HG03442 (cell line): ENCODE results near the gene IRF4.

Experiments
- ATAC-seq: cut with Tn5 transposase; IDR thresholded peaks from one replicate; pipeline ENCODE4 v1.9.1; 2021; ENCODE audit warnings: mild to moderate bottlenecking, moderate library complexity; ENCODE audit not compliant: unreplicated experiment

Gene IRF4

GRCh38 chr6:436308-437036 is 44.9 kb downstream of the IRF4 start:
- no peak for ATAC-seq

DNA sequence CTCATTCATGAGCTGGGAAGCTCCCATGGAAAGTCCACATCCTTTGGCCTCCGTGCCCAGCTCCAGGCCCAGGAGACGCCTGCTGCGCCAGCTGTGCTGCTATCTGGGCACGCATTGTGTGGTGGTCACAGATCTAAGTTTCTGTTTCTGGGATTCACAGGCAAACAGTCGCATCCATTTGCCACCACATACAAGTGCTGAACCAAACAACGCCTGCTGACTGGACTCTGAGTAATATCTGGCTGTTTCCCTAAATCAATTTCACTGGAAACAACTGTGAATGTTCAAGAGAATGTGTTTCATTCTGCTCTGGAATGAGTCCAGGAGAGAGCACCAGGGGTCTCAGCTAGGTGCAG is 45.5 kb downstream of the IRF4 start:
- no peak for ATAC-seq

DNA sequence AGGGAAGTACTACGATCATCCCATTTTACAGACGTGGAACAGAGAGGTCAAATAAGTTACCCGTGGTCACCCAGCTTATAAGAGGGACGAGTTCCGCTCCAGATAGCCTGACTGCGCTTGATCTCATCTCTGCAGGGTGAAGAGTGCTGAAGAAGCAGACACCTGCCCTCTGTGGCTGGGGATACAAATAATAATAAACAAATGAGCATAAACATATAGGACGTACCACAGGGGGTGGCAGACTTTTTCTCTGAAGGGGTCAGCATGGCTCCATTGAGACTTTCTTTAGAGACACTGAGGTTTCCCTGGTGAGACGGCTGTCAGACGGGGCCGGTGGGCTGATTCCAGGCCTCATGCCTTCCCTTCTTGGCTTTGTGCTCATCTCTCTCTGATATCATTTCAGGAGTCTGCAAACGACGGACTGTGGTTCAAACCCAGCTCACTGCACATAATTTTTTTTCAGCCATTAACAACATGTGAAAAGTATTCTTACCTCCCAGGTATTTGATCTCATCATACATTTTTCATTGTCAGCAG is 47.1 kb downstream of the IRF4 start:
- ATAC-seq: no peak

DNA sequence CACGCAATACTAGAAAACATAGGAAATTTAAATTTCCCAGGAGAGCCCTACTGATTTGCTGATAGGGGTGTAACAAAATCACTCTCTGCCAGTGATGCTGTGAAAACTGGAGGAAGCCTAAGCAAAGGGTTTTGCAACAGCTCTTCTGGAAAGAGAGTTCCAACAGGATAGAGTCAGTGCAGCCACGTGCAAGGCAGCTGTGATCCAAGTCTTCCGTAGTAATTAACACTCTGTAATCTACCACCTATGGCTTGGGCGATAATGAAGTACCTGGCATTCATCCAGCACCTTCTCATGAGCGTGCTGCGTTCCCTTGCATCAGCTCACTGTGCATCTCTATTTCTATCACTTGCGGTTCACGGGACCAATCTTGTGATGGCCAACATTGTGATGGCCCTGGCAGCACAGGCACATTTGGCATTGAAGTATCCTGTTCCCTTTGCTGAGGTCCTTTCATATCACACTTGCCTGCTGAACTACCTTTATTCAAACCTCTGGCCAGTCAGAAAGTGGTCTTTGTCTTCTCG is 48.2 kb downstream of the IRF4 start:
- no peak for ATAC-seq

DNA sequence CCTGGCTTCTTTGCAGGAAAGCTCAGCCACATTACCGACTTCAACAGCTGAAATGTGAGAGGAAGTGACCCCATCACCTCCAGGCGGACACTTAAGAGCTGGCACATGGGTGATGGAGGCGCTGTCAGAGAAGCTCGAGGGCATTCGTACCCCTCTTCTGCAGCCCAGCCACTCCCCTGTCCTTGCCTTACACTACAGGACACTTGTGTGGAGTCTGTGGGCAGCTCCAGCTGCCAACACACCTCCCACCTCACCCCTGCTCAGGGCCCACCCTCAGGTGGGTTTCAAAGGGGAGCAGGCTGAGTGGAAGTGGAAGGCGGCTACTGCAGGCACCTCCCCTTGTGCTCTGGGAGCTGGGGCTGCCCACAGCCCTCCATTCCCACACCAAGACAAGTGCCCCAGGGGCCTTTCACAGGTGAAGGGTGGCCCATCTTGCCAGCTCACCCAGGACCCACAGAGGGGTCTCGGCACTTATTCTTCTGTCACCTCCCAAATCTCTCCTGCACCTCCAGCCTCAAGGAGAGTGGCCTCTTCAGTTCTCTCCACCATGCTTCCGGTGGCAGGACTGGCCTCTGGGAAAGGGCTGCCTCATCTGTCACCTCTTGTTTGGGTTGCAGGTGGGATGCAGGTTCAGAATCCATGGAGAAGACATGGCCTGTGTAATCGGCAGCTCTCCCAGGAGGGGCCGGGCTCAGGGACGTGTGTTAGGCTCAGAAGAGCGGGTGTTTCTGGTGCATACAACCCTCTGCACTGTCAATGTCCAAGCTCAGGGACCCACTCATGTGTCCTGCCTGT is 49.8 kb downstream of the IRF4 start:
- no peak for ATAC-seq

DNA sequence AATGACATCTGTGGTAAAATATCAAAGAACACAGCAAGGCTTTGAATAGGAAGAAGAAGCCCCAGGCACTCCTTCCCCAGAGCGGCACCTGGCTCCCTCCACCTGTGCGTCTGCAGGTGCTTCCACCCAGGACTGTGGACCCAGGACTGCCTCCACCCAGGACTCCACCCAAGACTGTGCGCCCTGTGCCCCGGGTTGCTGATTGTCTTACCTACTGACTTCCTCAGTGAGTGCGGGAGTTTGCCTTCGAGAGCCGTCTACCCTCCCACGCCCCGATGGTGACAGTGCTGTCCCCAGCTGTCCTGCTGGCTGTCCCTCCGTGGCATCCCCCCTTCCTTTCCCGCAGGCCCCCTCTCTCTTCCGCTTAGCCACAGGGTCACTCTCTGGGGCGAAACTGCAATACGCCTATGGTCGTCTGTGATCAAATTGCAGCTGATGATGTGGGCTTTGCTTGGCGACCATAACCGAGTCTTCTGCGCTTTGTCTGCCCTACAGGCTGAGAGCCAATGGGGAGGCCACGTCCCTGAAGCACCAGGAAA is 52.1 kb downstream of the IRF4 start:
- ATAC-seq: no peak

DNA sequence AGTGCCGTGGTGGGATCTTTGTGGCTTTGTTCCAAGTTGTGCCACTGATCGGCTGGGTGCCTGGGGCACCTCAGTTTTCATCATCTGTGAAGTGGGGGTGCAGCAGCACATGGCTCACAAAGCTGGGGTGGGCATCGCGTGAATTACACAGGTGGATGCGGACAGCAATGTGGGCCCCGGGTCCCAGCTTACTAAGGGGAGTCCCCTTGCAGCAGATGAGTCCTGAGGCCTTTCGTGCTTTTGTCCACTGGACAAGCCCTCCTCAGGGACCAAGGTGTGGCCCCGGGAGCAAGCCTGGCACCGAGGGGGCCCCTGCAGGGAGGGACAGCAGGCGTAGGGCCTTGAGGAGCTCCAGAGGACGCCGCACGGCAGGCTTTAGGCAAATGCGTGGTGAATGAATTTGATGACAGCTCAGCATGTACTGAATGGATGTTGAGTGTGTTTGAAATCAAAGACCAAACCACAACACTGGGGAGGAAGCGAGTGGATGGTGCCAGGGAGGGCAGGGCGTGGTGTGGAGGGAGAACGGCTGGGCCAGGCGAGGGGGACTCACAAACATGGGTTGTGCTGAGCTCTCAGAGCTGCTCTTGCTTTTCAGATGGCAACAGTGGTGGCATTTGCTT is 53.2 kb downstream of the IRF4 start:
- ATAC-seq: no peak

- ATAC-seq: no peak
Measured at GRCh38 chr6:445571-446417, 54.2 kb downstream of the IRF4 start.

DNA sequence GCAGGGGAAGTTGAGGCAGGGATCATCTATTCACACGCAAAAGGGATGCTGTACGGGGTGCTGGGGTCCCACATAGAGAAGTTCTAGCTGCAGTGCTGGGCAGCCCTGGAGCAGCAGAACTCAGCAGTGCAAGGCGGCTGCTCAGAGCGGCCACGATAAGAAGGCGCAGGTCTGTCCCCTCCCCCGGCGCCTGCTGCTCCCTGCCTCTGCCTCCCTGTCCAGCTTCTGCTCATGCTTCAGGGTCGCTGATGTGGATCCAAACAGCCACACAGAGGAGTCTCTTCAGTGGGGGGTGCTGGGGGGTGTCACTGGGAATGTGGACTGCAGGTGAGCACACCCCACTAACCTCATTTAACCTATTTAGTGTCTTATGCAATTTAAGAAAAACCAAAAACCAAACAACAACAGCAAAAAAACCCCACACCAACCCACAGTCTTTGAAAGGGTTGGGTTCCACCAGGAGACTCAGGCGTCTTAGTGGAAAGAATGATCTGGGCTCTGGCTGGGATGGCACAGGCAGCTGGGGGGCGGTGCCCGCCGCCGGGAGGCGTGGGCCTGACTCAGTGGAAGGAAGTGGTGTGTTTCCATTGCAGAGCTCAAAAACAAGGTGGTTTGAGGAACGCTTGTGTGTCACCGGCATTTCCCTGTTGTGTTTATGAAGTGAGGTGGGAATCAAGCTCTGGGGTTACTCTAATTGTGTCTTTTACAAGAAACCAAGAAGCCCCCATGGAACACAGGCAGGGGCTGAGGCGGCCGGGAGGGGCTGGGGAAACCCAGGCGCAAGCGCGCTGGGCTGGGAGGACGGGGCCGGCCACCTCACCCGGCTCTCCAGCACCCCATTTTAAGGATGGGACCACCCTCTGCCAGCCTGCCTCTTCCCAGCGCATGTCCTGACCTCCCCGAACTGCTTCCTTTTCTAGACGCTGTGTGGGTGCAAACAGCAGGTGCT is 55.1 kb downstream of the IRF4 start:
- no peak for ATAC-seq

DNA sequence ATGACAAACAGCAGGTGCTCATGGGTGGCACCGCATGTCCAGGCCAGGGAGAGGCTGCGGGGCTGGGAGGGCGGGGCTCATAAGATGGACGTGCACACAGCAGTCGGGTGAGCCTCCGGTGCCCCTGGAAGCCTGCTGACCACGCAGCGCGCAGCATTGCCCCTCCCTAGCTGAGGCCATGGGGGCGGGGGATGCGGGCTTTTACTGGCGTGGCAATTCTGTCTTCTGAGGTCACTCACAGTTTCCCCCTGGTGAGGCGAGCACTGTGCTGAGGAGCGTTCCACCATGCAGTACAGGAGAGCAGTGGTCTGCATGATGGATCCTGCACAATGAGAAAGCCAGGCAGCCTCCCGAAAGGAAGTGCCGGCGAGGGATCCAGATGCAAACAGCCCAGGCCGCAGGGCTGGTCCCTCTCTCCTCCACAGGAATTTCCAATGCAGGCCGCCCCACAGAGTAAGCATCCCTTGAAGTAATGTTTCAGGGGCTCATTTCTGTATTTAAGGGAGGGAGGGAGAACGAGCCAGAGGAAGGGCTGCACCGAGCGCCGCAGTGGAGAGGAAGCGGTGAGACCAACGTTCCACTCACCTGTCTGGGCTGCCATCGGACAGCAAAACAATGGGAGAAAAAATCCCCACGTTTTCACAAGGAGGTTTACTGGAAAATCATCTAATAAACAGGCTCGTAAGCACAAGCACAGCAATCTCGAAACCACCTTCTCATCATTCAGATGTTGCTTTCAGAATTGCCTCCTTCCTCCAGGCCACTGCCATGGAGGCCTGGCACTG is 56.0 kb downstream of the IRF4 start:
- no peak for ATAC-seq

- no peak for ATAC-seq
Measured at GRCh38 chr6:448296-449056, 56.9 kb downstream of the IRF4 start.

GRCh38 chr6:449057-449430 is 57.5 kb downstream of the IRF4 start:
- no peak for ATAC-seq

DNA sequence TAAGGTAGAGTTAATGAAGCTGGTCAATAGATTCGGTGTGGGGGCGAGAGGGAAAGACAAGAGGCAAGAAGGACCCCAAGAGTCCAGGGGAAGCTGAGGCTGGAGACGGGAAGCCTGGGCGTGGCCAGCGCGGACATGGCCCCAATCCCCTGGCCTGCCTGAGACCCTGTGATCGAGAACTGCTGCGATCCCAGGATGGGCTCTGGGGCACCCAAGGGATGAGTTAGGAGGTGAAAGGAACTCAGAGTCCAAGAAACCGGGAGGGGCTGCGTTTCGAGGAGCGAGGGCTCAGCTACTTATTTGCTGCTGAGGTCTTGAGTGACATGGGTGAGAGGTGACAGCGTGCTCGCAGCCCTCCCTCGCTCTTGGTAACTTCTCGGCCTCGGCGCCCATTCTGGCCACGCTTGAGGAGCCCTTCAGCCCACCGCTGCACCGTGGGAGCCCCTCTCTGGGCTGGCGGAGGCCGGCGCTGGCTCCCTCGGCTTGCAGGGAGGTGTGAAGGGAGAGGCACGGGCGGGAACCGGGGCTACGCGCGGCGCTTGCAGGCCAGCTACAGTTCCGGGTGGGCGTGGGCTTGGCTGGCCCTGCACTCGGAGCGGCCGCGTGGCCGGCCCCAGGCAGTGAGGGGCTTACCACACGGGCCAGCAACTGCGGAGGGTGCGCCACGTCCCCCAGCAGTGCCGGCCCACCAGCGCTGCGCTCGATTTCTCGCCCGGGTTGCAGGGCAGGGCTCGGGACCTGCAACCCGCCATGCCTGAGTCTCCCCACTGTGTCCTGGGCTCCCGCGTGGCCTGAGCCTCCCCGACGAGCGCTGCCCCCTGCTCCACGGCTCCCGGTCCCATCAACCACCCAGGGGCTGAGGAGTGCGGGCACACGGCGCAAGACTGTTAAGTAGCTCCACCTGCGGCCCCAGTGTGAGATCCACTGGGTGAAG is 58.2 kb downstream of the IRF4 start:
- ATAC-seq: no peak

GRCh38 chr6:451336-451735 is 59.8 kb downstream of the IRF4 start:
- no peak for ATAC-seq

- no peak for ATAC-seq
Measured at GRCh38 chr6:451847-452246, 60.3 kb downstream of the IRF4 start.

GRCh38 chr6:452301-453067 is 60.9 kb downstream of the IRF4 start:
- no peak for ATAC-seq
